ENCODE data around the gene MON2.

DNA sequence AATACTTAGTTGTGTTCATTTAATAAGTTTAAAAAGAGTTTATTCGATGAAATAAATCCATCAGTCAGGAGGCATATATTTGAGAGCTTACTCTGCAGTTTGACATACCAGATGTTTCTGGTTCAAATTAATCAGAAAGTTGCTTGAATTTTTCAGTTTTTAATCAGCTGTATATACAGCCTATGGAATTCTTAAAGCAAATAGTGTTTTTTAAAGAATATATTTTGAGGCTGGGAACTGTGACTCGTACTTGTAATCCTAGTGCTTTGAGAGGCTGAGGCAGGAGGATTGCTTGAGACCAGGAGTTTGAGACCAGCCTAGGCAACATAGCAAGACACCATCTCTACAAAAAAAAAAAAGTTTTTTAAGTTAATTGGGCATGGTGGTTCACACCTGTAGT, 112.1 kb downstream of the MON2 start:
- TF ChIP-seq POLR2A (IDR thresholded peaks at IDR 0.05; ENCODE audit: low read length), result no peak
- TF ChIP-seq GATA1 (IDR thresholded peaks at IDR 0.05; ENCODE audit: low read depth, low read length), result no peak
